WTC11 (cell line): Measurements from ENCODE around the gene LHX5. TPM values are rescaled to one million over a fixed set of nuclear protein-coding genes. Genes with fewer than 3 reads are reported as not detected.

ENCODE experiments used
- ATAC-seq: fragments of 200-7000 bp; cut with Tn5 transposase; 2 replicates; pipeline ENCODE4 v1.10.0; 2021; ENCODE audit warnings: mild to moderate bottlenecking, moderate library complexity
- CTCF ChIA-PET: fragments of 300-600 bp; sonication (Branson Sonifier 250); formaldehyde crosslinking; loops from one replicate; lab custom pipeline; 2021; ENCODE audit warnings: antibody characterized with exemption; lab: Charles Lee
- POLR2A ChIA-PET: fragments of 350-600 bp; sonication (Branson Sonifier 250); formaldehyde crosslinking; loops from one replicate; lab custom pipeline; 2021; ENCODE audit warnings: antibody characterized with exemption; lab: Charles Lee
- DNase-seq: peaks from one replicate; pipeline ENCODE4 v3.0.0; 2021; ENCODE audit warnings: low spot score
- H3K27ac Mint-ChIP-seq: 2 replicates; pipeline ENCODE4 v1.8.0; 2021; ENCODE audit warnings: mixed read lengths
- H3K27me3 Mint-ChIP-seq: 2 replicates; pipeline ENCODE4 v1.8.0; 2021; ENCODE audit warnings: low read depth, mild to moderate bottlenecking, moderate library complexity, mixed read lengths
- H3K36me3 Mint-ChIP-seq: 2 replicates; pipeline ENCODE4 v1.8.0; 2021; ENCODE audit warnings: mixed read lengths
- H3K4me1 Mint-ChIP-seq: 2 replicates; pipeline ENCODE4 v1.8.0; 2022; ENCODE audit warnings: mixed read lengths
- H3K4me3 Mint-ChIP-seq: 2 replicates; pipeline ENCODE4 v1.8.0; 2021; ENCODE audit warnings: mild to moderate bottlenecking, moderate library complexity, mixed read lengths
- H3K9me3 Mint-ChIP-seq: 2 replicates; pipeline ENCODE4 v1.8.0; 2021; ENCODE audit warnings: mixed read lengths
- ATF2 ChIP-seq: sonication (generic); formaldehyde crosslinking; IDR thresholded peaks from 2 replicates; pipeline ENCODE4 v1.8.1; 2022; ENCODE audit warnings: low read depth, missing genetic modification reagents, borderline replicate concordance
- CBFB ChIP-seq: sonication (generic); formaldehyde crosslinking; IDR thresholded peaks from 2 replicates; pipeline ENCODE4 v1.8.1; 2022; ENCODE audit warnings: mild to moderate bottlenecking, low read depth, missing genetic modification reagents
- CTCF ChIP-seq: fragments of 200-600 bp; IDR thresholded peaks from 2 replicates; pipeline ENCODE4 v1.8.0; 2022; ENCODE audit warnings: antibody characterized with exemption
- E2F5 ChIP-seq: sonication (generic); formaldehyde crosslinking; IDR thresholded peaks from 2 replicates; pipeline ENCODE4 v1.8.1; 2022; ENCODE audit warnings: mild to moderate bottlenecking, moderate library complexity, missing genetic modification reagents
- ELF4 ChIP-seq: sonication (generic); formaldehyde crosslinking; IDR thresholded peaks from 2 replicates; pipeline ENCODE4 v1.8.1; 2022; ENCODE audit warnings: low read depth, mild to moderate bottlenecking, moderate library complexity, missing genetic modification reagents
- EMX1 ChIP-seq: fragments of 250-450 bp; sonication (Bioruptor Pico); IDR thresholded peaks from 2 replicates; pipeline ENCODE4 v1.8.0; 2021; ENCODE audit warnings: mild to moderate bottlenecking
- ESRRA ChIP-seq: sonication (generic); formaldehyde crosslinking; IDR thresholded peaks from 2 replicates; pipeline ENCODE4 v1.8.1; 2022; ENCODE audit warnings: mild to moderate bottlenecking, missing genetic modification reagents, borderline replicate concordance
- GRHL2 ChIP-seq: fragments of 250-450 bp; sonication (Bioruptor Pico); IDR thresholded peaks from 2 replicates; pipeline ENCODE4 v1.8.0; 2022; ENCODE audit warnings: mild to moderate bottlenecking, moderate library complexity; ENCODE audit not compliant: insufficient replicate concordance, severe bottlenecking
- HMGA2 ChIP-seq: fragments of 250-450 bp; sonication (Bioruptor Pico); IDR thresholded peaks from 2 replicates; pipeline ENCODE4 v1.4.0; 2021; ENCODE audit warnings: mild to moderate bottlenecking, moderate library complexity
- IRF1 ChIP-seq: sonication (generic); formaldehyde crosslinking; IDR thresholded peaks from 2 replicates; pipeline ENCODE4 v1.8.0; 2023; ENCODE audit warnings: missing genetic modification reagents
- JAZF1 ChIP-seq: fragments of 250-450 bp; sonication (Bioruptor Pico); IDR thresholded peaks from 2 replicates; pipeline ENCODE4 v1.9.0; 2021; ENCODE audit warnings: moderate library complexity, mild to moderate bottlenecking, inconsistent platforms
- NFATC4 ChIP-seq: fragments of 250-450 bp; sonication (Bioruptor Pico); IDR thresholded peaks from 2 replicates; pipeline ENCODE4 v1.9.0; 2021; ENCODE audit warnings: mild to moderate bottlenecking
- SOX15 ChIP-seq: fragments of 250-450 bp; sonication (Bioruptor Pico); IDR thresholded peaks from 2 replicates; pipeline ENCODE4 v1.9.0; 2021; ENCODE audit warnings: mild to moderate bottlenecking
- USF2 ChIP-seq: sonication (generic); formaldehyde crosslinking; IDR thresholded peaks from 2 replicates; pipeline ENCODE4 v1.8.1; 2023; ENCODE audit warnings: mild to moderate bottlenecking, missing genetic modification reagents, moderate library complexity
- ZNF121 ChIP-seq: sonication (generic); formaldehyde crosslinking; IDR thresholded peaks from 2 replicates; pipeline ENCODE4 v1.8.0; 2023; ENCODE audit warnings: missing genetic modification reagents
- ZNF281 ChIP-seq: sonication (generic); formaldehyde crosslinking; IDR thresholded peaks from 2 replicates; pipeline ENCODE4 v1.8.0; 2023; ENCODE audit warnings: mild to moderate bottlenecking, missing genetic modification reagents
- ZNF512 ChIP-seq: sonication (generic); formaldehyde crosslinking; IDR thresholded peaks from 2 replicates; pipeline ENCODE4 v1.8.1; 2022; ENCODE audit warnings: missing genetic modification reagents, borderline replicate concordance
- ZNF671 ChIP-seq: fragments of 250-450 bp; sonication (Bioruptor Pico); IDR thresholded peaks from 2 replicates; pipeline ENCODE4 v1.8.0; 2021; ENCODE audit warnings: mild to moderate bottlenecking
- total RNA-seq: library from RNA; stranded (reverse); gene quantifications from 3 replicates; pipeline ENCODE4 v1.2.3, GENCODE V29; 2021

The LHX5 gene
- total RNA-seq, 1 experiment from 2014 or later, result 3.0 TPM

GRCh38 chr12:113440336-113440735 lies 31.3 kb downstream of the LHX5 start:
- H3K27me3 Mint-ChIP-seq, result peaks cover 4% of the 10 kb centered on the region
- DNase-seq (no peak), ATAC-seq (no peak)
- no peak overlapping the region for H3K4me3 Mint-ChIP-seq
- peaks cover 6% of the 10 kb centered on the region for H3K9me3 Mint-ChIP-seq
- CTCF ChIA-PET, result interaction anchor here (0.7 to 3.7 kb wide), 8 partner anchors 15 to 379 kb away, joined by 3 to 24 read pairs (median 6); no protein-coding TSS in a partner anchor
- H3K27ac Mint-ChIP-seq, result no peak overlapping the region
- TF ChIP-seq SOX15 (CRISPR knock-in tag), result no peak
- no peak for TF ChIP-seq JAZF1 (CRISPR knock-in tag)
- no peak for TF ChIP-seq ESRRA (CRISPR knock-in tag)
- TF ChIP-seq ZNF512 (CRISPR knock-in tag), result no peak
- no peak for TF ChIP-seq GRHL2 (CRISPR knock-in tag)
- no peak for TF ChIP-seq ZNF671
- no peak for TF ChIP-seq USF2 (CRISPR knock-in tag)
- TF ChIP-seq CBFB, result no peak
- TF ChIP-seq EMX1 (CRISPR knock-in tag), result no peak
- no peak for TF ChIP-seq ATF2
- TF ChIP-seq E2F5 (CRISPR knock-in tag), result no peak
- no peak for TF ChIP-seq HMGA2 (CRISPR knock-in tag)
- TF ChIP-seq IRF1 (CRISPR knock-in tag), result no peak
- no peaks in the 10 kb centered on the region for H3K36me3 Mint-ChIP-seq
- H3K4me1 Mint-ChIP-seq, result peaks cover 3% of the 10 kb centered on the region; the same call in 1 of the 2 replicates
- POLR2A ChIA-PET, result no interaction called here

GRCh38 chr12:113439606-113440030 lies 32.1 kb downstream of the LHX5 start:
- H3K9me3 Mint-ChIP-seq, result no peaks in the 10 kb centered on the region
- peak; percentile 68 for TF ChIP-seq CTCF
- no peak for TF ChIP-seq ZNF121 (CRISPR knock-in tag)
- ChIA-PET POLR2A (no interaction called here), CTCF (interaction anchor here (0.6 to 2.3 kb wide), 12 partner anchors 14 to 380 kb away, joined by 3 to 11 read pairs (median 4); no protein-coding TSS in a partner anchor)
- H3K27me3 Mint-ChIP-seq, result no peaks in the 10 kb centered on the region
- H3K27ac Mint-ChIP-seq, result no peak overlapping the region
- no peaks in the 10 kb centered on the region for H3K36me3 Mint-ChIP-seq
- ATAC-seq (peak; percentile 94), DNase-seq (peak; percentile 85)
- peaks cover 3% of the 10 kb centered on the region; the same call in 1 of the 2 replicates for H3K4me1 Mint-ChIP-seq
- no peak overlapping the region for H3K4me3 Mint-ChIP-seq

- no peak overlapping the region for H3K4me3 Mint-ChIP-seq
- CTCF ChIA-PET, result interaction anchor here (0.7 to 2.3 kb wide), 8 partner anchors 14 to 380 kb away, joined by 3 to 11 read pairs (median 5); no protein-coding TSS in a partner anchor
- POLR2A ChIA-PET, result no interaction called here
- no peaks in the 10 kb centered on the region for H3K36me3 Mint-ChIP-seq
- H3K27me3 Mint-ChIP-seq, result no peaks in the 10 kb centered on the region
- ATAC-seq (no peak), DNase-seq (no peak)
- H3K4me1 Mint-ChIP-seq, result peaks cover 3% of the 10 kb centered on the region; the same call in 1 of the 2 replicates
- no peak overlapping the region for H3K27ac Mint-ChIP-seq
- H3K9me3 Mint-ChIP-seq, result no peaks in the 10 kb centered on the region
- no peak for TF ChIP-seq ELF4 (CRISPR knock-in tag)
- TF ChIP-seq E2F5 (CRISPR knock-in tag), result no peak
- no peak for TF ChIP-seq ZNF281 (CRISPR knock-in tag)
- no peak for TF ChIP-seq ATF2
- TF ChIP-seq NFATC4 (CRISPR knock-in tag), result no peak
These were observed 32.4 kb downstream of the LHX5 start for GRCh38 chr12:113439301-113439597.
